NT2/D1 (cell line): Measurements from ENCODE around the gene TAF10.

ENCODE experiments used
- DNase-seq: peaks from one replicate; pipeline ENCODE4 v3.0.0-alpha.2; 2011; ENCODE audit warnings: low read depth, low spot score
- H3K27me3 ChIP-seq: 2 replicates; pipeline ENCODE4 v1.6.0; 2011; ENCODE audit warnings: mild to moderate bottlenecking; ENCODE audit not compliant: insufficient read length, insufficient read depth
- H3K36me3 ChIP-seq: 2 replicates; pipeline ENCODE4 v1.6.1; 2011; ENCODE audit warnings: mild to moderate bottlenecking, low read length, mixed read lengths; ENCODE audit not compliant: insufficient read depth, insufficient read length
- H3K4me1 ChIP-seq: 2 replicates; pipeline ENCODE4 v1.5.1; 2011; ENCODE audit not compliant: insufficient read depth, insufficient read length
- H3K4me3 ChIP-seq: 2 replicates; pipeline ENCODE4 v1.5.1; 2011; ENCODE audit warnings: low read depth; ENCODE audit not compliant: insufficient read length
- H3K9ac ChIP-seq: 2 replicates; pipeline ENCODE4 v1.6.0; 2011; ENCODE audit warnings: low read depth; ENCODE audit not compliant: insufficient read length
- H3K9me3 ChIP-seq: 2 replicates; pipeline ENCODE4 v1.5.1; 2011; ENCODE audit warnings: mild to moderate bottlenecking, low read length; ENCODE audit not compliant: insufficient read depth
- SUZ12 ChIP-seq: IDR thresholded peaks from 2 replicates; pipeline ENCODE4 v1.6.1; 2011; ENCODE audit not compliant: insufficient read length, insufficient read depth; ENCODE audit errors: extremely low read depth
- YY1 ChIP-seq: IDR thresholded peaks from 2 replicates; pipeline ENCODE4 v1.6.1; 2011; ENCODE audit not compliant: insufficient read length, insufficient read depth
- ZNF274 ChIP-seq: IDR thresholded peaks from 2 replicates; pipeline ENCODE4 v1.6.1; 2011; ENCODE audit warnings: mild to moderate bottlenecking, low read depth, low read length

The TAF10 gene

GRCh38 chr11:6583584-6583983 lies 28.4 kb downstream of the TAF10 start:
- TF ChIP-seq SUZ12: no peak
- DNase-seq: no peak
- H3K27me3 ChIP-seq: no peaks in the 10 kb centered on the region
- no peak overlapping the region for H3K9ac ChIP-seq
- no peaks in the 10 kb centered on the region for H3K36me3 ChIP-seq
- peaks cover 31% of the 10 kb centered on the region for H3K9me3 ChIP-seq
- no peak overlapping the region for H3K4me3 ChIP-seq
- H3K4me1 ChIP-seq: peaks cover 5% of the 10 kb centered on the region

GRCh38 chr11:6579681-6580080 lies 32.3 kb downstream of the TAF10 start:
- no peaks in the 10 kb centered on the region for H3K36me3 ChIP-seq
- DNase-seq: no peak
- no peaks in the 10 kb centered on the region for H3K4me1 ChIP-seq
- H3K9me3 ChIP-seq: peaks cover 19% of the 10 kb centered on the region
- H3K4me3 ChIP-seq: no peak overlapping the region
- TF ChIP-seq YY1: no peak
- no peak for TF ChIP-seq SUZ12
- TF ChIP-seq ZNF274: no peak
- no peak overlapping the region for H3K9ac ChIP-seq
- H3K27me3 ChIP-seq: no peaks in the 10 kb centered on the region

- DNase-seq: no peak
- H3K9ac ChIP-seq: no peak overlapping the region
- TF ChIP-seq ZNF274 (no peak), SUZ12 (no peak), YY1 (no peak)
Observed at GRCh38 chr11:6578134-6578533, 33.9 kb downstream of the TAF10 start.

GRCh38 chr11:6576471-6577373 lies 35.3 kb downstream of the TAF10 start:
- H3K4me3 ChIP-seq: no peak overlapping the region
- H3K27me3 ChIP-seq: no peaks in the 10 kb centered on the region
- H3K9ac ChIP-seq: no peak overlapping the region
- no peaks in the 10 kb centered on the region for H3K4me1 ChIP-seq
- no peaks in the 10 kb centered on the region for H3K9me3 ChIP-seq
- no peaks in the 10 kb centered on the region for H3K36me3 ChIP-seq
- DNase-seq: no peak
- TF ChIP-seq YY1 (no peak), ZNF274 (no peak), SUZ12 (no peak)

More at GRCh38 chr11:6578134-6578533, 33.9 kb downstream of the TAF10 start:
- H3K27me3 ChIP-seq: no peaks in the 10 kb centered on the region
- no peaks in the 10 kb centered on the region for H3K4me1 ChIP-seq
- H3K4me3 ChIP-seq: no peak overlapping the region
- no peaks in the 10 kb centered on the region for H3K36me3 ChIP-seq
- peaks cover 4% of the 10 kb centered on the region; the same call in 1 of the 2 replicates for H3K9me3 ChIP-seq

- no peak overlapping the region for H3K9ac ChIP-seq
- DNase-seq: no peak
- H3K27me3 ChIP-seq: no peaks in the 10 kb centered on the region
- no peaks in the 10 kb centered on the region for H3K4me1 ChIP-seq
- no peaks in the 10 kb centered on the region for H3K36me3 ChIP-seq
- H3K4me3 ChIP-seq: no peak overlapping the region
- H3K9me3 ChIP-seq: no peaks in the 10 kb centered on the region
- TF ChIP-seq ZNF274: no peak
- no peak for TF ChIP-seq YY1
- TF ChIP-seq SUZ12: no peak
Observed at GRCh38 chr11:6574816-6575715, 37.0 kb downstream of the TAF10 start.

GRCh38 chr11:6572215-6572614 lies 39.8 kb downstream of the TAF10 start:
- no peak for TF ChIP-seq SUZ12
- Histone ChIP-seq H3K4me1 (no peaks in the 10 kb centered on the region), H3K4me3 (no peak overlapping the region), H3K27me3 (no peaks in the 10 kb centered on the region), H3K9me3 (no peaks in the 10 kb centered on the region), H3K9ac (no peak overlapping the region), H3K36me3 (no peaks in the 10 kb centered on the region)
- no peak for DNase-seq

- peaks cover 3% of the 10 kb centered on the region for H3K36me3 ChIP-seq
- H3K4me1 ChIP-seq: no peaks in the 10 kb centered on the region
- TF ChIP-seq ZNF274 (no peak), YY1 (no peak), SUZ12 (no peak)
- no peaks in the 10 kb centered on the region for H3K27me3 ChIP-seq
- DNase-seq: no peak
- H3K4me3 ChIP-seq: no peak overlapping the region
- no peaks in the 10 kb centered on the region for H3K9me3 ChIP-seq
- no peak overlapping the region for H3K9ac ChIP-seq
Observed at GRCh38 chr11:6571434-6572008, 40.5 kb downstream of the TAF10 start.
